ENCODE results near the gene TMED9. TPM values are rescaled to one million over a fixed set of nuclear protein-coding genes. Genes with fewer than 3 reads are reported as not detected.

Gene TMED9
- total RNA-seq, 1 donor from 2014 or later: 372 TPM

GRCh38 chr5:177555228-177555627, 36.8 kb upstream of the TMED9 start:
- Mint-ChIP-seq H3K4me3 (ENCODE audit: unreplicated experiment) (peak overlapping the region; percentile 79), H3K27ac (ENCODE audit: unreplicated experiment) (no peak overlapping the region), H3K9me3 (ENCODE audit: unreplicated experiment) (peaks cover 2% of the 10 kb centered on the region), H3K36me3 (ENCODE audit: low read depth, unreplicated experiment) (no peaks in the 10 kb centered on the region), H3K27me3 (ENCODE audit: low read depth, unreplicated experiment) (no peaks in the 10 kb centered on the region), H3K4me1 (ENCODE audit: low read depth, unreplicated experiment) (peaks cover 12% of the 10 kb centered on the region)
- Histone ChIP-seq H3K4me1 (ENCODE audit: insufficient read depth, low read length) (peaks cover 12% of the 10 kb centered on the region), H3K4me3 (ENCODE audit: insufficient read depth, low read depth, low read length) (no peak overlapping the region), H3K9ac (ENCODE audit: low read length) (no peak overlapping the region), H4K20me1 (ENCODE audit: insufficient read depth, low read length) (peaks cover 35% of the 10 kb centered on the region), H3K27ac (ENCODE audit: low read depth, low read length) (no peak overlapping the region), H3K4me2 (ENCODE audit: low read length) (peak overlapping the region; percentile 83), H3K36me3 (ENCODE audit: insufficient read depth, low read length) (no peaks in the 10 kb centered on the region), H3K9me3 (ENCODE audit: insufficient read depth, low read depth, low read length) (no peaks in the 10 kb centered on the region), H3K27me3 (ENCODE audit: insufficient read depth, low read length) (no peaks in the 10 kb centered on the region), H3K79me2 (ENCODE audit: insufficient read depth, low read length) (peaks cover 39% of the 10 kb centered on the region), H2AFZ (ENCODE audit: low read depth, low read length) (no peak overlapping the region)
- TF ChIP-seq EZH2 (IDR thresholded peaks at IDR 0.05; ENCODE audit: insufficient read depth, low read length): no peak
- no peak for TF ChIP-seq CTCF (IDR thresholded peaks at IDR 0.05; ENCODE audit: insufficient read depth, low read depth, low read length)
- DNase-seq (ENCODE audit: low read depth) (no peak), FAIRE-seq (no peak)

- Histone ChIP-seq H3K4me2 (ENCODE audit: low read length) (no peak overlapping the region), H3K27me3 (ENCODE audit: insufficient read depth, low read length) (no peaks in the 10 kb centered on the region), H3K36me3 (ENCODE audit: insufficient read depth, low read length) (no peaks in the 10 kb centered on the region), H4K20me1 (ENCODE audit: insufficient read depth, low read length) (peaks cover 30% of the 10 kb centered on the region), H3K4me1 (ENCODE audit: insufficient read depth, low read length) (peaks cover 12% of the 10 kb centered on the region), H3K27ac (ENCODE audit: low read depth, low read length) (no peak overlapping the region), H3K79me2 (ENCODE audit: insufficient read depth, low read length) (peaks cover 35% of the 10 kb centered on the region), H3K4me3 (ENCODE audit: insufficient read depth, low read depth, low read length) (no peak overlapping the region), H3K9ac (ENCODE audit: low read length) (no peak overlapping the region), H3K9me3 (ENCODE audit: insufficient read depth, low read depth, low read length) (no peaks in the 10 kb centered on the region), H2AFZ (ENCODE audit: low read depth, low read length) (no peak overlapping the region)
- Mint-ChIP-seq H3K36me3 (ENCODE audit: low read depth, unreplicated experiment) (no peaks in the 10 kb centered on the region), H3K27ac (ENCODE audit: unreplicated experiment) (no peak overlapping the region), H3K4me3 (ENCODE audit: unreplicated experiment) (no peak overlapping the region), H3K9me3 (ENCODE audit: unreplicated experiment) (peaks cover 2% of the 10 kb centered on the region), H3K27me3 (ENCODE audit: low read depth, unreplicated experiment) (no peaks in the 10 kb centered on the region), H3K4me1 (ENCODE audit: low read depth, unreplicated experiment) (peaks cover 11% of the 10 kb centered on the region)
- no peak for TF ChIP-seq EZH2 (IDR thresholded peaks at IDR 0.05; ENCODE audit: insufficient read depth, low read length)
- no peak for TF ChIP-seq CTCF (IDR thresholded peaks at IDR 0.05; ENCODE audit: insufficient read depth, low read depth, low read length)
- FAIRE-seq: no peak
- DNase-seq (ENCODE audit: low read depth): no peak
Measured at GRCh38 chr5:177555665-177556064, 36.3 kb upstream of the TMED9 start.

GRCh38 chr5:177557041-177557647, 34.9 kb upstream of the TMED9 start:
- Mint-ChIP-seq H3K27ac (ENCODE audit: unreplicated experiment) (no peak overlapping the region), H3K36me3 (ENCODE audit: low read depth, unreplicated experiment) (no peaks in the 10 kb centered on the region), H3K4me1 (ENCODE audit: low read depth, unreplicated experiment) (peaks cover 8% of the 10 kb centered on the region), H3K4me3 (ENCODE audit: unreplicated experiment) (no peak overlapping the region), H3K27me3 (ENCODE audit: low read depth, unreplicated experiment) (no peaks in the 10 kb centered on the region), H3K9me3 (ENCODE audit: unreplicated experiment) (peaks cover 5% of the 10 kb centered on the region)
- H3K4me2 ChIP-seq (ENCODE audit: low read length): no peak overlapping the region
- H3K36me3 ChIP-seq (ENCODE audit: insufficient read depth, low read length): no peaks in the 10 kb centered on the region
- H3K27ac ChIP-seq (ENCODE audit: low read depth, low read length): no peak overlapping the region
- no peak overlapping the region for H2AFZ ChIP-seq (ENCODE audit: low read depth, low read length)
- no peaks in the 10 kb centered on the region for H3K27me3 ChIP-seq (ENCODE audit: insufficient read depth, low read length)
- no peak overlapping the region for H3K4me3 ChIP-seq (ENCODE audit: insufficient read depth, low read depth, low read length)
- peaks cover 20% of the 10 kb centered on the region for H3K79me2 ChIP-seq (ENCODE audit: insufficient read depth, low read length)
- no peak overlapping the region for H3K9ac ChIP-seq (ENCODE audit: low read length)
- no peaks in the 10 kb centered on the region for H3K9me3 ChIP-seq (ENCODE audit: insufficient read depth, low read depth, low read length)
- H4K20me1 ChIP-seq (ENCODE audit: insufficient read depth, low read length): peaks cover 16% of the 10 kb centered on the region
- peaks cover 12% of the 10 kb centered on the region for H3K4me1 ChIP-seq (ENCODE audit: insufficient read depth, low read length)
- FAIRE-seq: no peak
- no peak for DNase-seq (ENCODE audit: low read depth)
- TF ChIP-seq EZH2 (IDR thresholded peaks at IDR 0.05; ENCODE audit: insufficient read depth, low read length) (no peak), CTCF (IDR thresholded peaks at IDR 0.05; ENCODE audit: insufficient read depth, low read depth, low read length) (no peak)

Measured in astrocyte (in vitro differentiated cells and primary cell).